Stimulated activated CD4-positive, alpha-beta T cell treated with anti-CD3 and anti-CD28 coated beads, Interleukin-15, amount 100 ng/mL, for 1 hour (primary cell): ENCODE data around the gene TFAP2C.
"Not testable (repeated sequence)": the region's sequence is repeated elsewhere in the genome, so short reads cannot be mapped to it uniquely, and the experiment has no call there.

ENCODE experiments used
- DNase-seq, 2 donors: peaks; one replicate each; pipeline ENCODE4 v3.0.0-alpha.2; 2020; ENCODE audit warnings: low read depth in 1 of 2, low spot score in 1 of 2

The TFAP2C gene

DNA sequence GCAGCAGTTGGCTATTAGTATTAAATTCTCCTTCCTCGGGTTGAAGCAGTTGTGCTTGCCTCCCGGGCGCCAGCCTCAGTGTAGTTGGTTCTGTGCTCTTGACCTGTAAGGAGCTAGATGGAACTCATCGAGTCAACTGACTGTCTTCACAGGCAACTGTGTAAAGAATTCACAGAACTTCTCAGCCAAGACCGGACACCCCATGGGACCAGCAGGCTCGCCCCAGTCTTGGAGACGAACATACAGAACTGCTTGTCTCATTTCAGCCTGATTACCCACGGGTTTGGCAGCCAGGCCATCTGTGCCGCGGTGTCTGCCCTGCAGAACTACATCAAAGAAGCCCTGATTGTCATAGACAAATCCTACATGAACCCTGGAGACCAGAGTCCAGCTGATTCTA, 8.5 kb downstream of the TFAP2C start:
- DNase-seq = no peak

DNA sequence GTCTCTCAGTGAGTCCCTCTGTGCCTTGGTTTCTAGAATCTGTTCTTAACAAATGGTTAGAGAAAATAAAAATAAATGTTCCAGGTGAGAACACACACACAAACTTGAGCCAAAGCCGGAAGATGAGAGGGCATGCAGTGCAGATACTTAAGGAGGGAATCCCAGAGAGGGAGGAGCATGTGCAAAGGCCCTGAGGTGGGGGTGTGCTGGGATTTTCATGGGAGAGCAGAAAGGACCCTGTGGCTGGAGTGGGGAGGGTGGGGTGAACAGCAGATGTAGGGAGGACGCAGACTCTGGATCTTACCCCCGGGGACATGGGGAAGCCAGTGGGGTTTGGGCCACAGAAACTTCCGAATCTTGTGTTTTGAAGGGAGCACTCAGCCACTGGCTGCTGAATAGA, 17.5 kb downstream of the TFAP2C start:
- DNase-seq = no peak

DNA sequence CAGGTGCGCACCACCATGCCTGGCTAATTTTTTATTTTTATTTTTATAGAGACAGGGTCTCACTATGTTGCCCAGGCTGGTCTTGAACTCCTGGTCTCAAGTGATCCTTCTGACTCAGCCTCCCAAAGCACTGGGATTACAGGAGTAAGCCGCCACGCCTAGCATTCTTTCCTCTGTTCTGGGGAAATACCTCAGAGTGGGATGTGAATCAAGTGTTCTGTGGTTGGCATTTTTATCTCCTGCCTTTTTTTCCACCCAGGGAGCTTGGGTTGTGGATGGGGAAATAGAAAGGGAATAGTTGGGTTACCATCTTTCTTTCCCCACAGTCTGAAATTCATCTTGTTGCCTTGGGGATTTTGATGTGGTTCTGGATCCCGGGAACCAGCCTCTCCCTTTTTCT, 24.1 kb downstream of the TFAP2C start:
- no peak for DNase-seq

DNA sequence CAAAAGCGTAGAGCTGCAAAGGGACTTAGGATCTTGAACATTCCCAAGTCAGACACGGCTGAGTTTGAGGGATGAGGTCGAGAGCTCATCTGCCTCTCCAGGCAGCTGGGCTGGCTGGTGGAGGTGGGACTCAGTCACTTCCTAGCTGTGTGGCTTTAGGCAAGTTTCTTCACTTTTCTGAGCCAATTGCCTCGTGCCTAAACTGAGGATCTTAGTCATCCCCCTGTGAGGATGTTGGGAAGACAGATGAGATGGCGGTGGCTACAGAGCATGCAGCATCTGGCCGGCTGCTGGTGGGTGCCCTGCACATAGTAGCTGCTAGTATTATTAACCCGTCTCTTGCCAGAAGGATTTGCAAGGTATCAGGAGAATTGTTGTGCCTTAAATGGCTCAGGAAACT, 27.5 kb downstream of the TFAP2C start:
- no peak for DNase-seq

DNA sequence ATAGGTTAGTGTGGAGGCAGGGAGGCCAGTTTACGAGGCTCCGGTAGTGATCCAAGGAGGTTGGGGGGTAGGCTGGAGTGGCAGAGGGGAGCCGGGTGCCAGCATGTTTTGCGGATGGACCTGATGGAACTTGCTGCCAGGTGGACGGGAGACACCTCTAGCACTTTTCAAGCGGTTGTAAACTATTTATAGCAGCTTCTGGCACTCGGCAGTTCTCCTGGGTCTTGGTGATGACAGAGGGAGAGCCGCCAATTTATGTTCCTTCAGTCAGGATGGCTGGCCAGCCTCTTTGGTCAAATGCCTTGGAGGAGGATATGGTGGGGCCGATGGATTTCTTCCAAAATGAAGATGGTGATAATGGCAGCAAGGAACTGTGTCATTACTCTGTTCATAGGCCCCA, 28.8 kb downstream of the TFAP2C start:
- no peak for DNase-seq

DNA sequence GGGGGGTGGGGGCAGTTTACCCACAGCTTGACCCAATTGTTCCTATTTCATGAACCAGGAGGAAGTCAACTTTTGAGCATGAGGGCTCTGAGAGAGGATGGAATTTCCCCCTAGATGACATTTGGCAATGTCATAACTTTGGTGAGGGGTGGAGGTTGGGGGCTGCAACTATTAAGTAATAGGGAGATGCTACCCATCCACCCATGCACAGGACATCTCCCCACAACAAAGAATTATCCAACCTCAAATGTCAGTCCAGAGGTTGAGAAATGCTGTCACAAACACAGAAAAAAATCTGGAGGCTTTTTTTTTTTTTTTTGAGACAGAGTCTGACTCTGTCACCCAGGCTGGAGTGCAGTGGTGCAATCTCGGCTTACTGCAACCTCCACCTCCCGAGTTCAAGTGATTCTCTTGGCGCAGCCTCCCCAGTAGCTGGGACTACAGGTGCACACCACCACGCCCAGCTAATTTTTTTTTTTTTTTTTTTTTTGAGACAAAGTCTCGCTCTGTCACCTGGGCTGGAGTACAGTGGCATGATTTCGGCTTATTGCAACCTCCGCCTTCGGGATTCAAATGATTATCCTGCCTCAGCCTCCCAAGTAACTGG, 29.3 kb downstream of the TFAP2C start:
- DNase-seq = not testable (repeated sequence)

DNA sequence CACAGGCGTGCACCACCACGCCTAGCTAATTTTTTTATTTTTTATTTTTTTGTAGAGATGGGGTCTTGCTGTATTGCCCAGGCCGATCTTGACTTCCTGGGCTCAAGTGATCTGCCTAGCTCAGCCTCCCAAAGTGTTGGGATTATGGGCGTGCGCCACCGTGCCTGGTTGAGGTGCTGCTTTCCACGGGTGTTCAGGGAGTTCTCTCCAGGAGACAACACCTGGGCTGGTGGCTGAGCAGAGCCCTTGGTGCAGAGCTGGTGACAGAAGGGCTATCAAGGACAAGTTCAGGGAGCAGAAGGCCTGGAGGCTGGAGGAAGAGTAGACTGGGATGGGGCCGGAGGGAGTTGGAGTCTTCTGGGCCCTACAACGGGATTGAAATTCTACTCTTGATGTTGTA, 34.6 kb downstream of the TFAP2C start:
- DNase-seq = no peak

DNA sequence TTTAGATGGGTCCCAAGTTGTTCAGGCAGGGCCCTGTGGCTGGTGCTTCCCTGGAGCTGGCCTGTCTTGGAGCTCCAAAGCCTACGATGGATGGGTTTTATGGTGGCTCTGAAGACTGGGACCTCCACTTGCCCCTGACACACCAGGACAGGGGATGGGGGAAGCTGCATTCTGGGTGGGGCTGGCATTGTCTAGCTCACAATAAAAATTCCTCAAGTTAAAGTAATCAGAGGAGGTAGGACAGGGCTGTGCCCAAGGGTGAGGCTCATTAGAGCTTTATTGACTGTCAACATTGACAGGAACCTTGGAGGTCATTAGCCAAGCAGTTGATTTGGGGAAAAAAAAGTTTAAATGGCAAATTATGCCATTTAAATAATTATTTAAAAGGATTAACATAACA, 35.7 kb downstream of the TFAP2C start:
- DNase-seq = no peak

DNA sequence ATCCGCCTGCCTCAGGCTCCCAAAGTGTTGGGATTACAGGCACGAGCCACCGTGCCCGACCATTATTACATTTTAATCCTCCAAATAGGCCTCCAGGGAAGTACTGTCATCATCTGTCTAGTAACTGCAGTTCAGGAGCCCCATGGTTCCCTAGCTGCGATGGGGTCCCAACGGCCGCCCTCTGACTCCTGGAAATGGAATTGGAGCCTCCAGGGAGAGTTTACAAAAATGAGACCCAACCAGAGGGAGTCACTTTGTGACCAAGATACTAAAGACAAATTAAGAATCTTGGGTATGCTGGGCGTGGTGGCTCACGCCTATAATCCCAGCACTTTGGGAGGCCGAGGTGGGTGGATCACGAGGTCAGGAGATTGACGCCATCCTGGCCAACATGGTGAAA, 36.7 kb downstream of the TFAP2C start:
- DNase-seq = no peak

DNA sequence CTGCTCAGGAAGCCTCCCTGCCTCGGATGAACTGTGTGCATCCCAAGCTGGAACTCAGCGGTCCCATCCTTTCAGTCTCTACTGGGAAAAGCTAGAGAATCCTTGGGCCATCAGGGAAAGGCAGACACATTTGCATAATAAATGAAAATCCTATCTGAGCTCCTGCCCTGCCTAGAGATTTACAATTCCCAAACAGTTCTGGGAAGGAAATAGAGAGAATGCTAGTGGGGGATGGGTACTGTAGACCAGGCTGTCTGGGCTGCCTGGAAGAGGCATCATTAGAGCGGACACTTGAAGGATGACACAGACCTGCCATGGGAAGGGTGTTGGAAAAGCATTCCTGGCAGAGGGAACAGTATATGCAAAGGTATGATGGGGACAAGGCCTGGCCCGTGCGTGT, 44.3 kb downstream of the TFAP2C start:
- no peak for DNase-seq

DNA sequence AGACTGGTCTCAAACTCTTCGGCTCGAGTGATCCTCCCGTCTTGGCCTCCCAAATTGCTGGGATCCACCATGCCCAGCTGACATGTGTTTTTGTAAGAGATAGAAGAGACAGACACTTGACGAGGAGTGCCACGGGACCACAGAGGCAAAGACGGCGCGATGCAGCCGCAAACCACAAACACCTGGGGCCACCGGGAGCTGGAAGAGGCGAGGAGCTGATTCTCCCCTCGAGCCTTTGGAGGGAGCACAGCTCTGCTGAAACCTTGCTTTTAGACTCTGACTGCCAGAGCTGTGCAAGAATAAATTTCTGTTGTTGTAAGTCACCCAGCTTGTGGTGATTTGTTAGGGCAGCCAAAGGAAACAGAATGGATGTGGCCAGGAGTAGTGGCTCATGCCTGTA, 46.9 kb downstream of the TFAP2C start:
- DNase-seq = no peak

DNA sequence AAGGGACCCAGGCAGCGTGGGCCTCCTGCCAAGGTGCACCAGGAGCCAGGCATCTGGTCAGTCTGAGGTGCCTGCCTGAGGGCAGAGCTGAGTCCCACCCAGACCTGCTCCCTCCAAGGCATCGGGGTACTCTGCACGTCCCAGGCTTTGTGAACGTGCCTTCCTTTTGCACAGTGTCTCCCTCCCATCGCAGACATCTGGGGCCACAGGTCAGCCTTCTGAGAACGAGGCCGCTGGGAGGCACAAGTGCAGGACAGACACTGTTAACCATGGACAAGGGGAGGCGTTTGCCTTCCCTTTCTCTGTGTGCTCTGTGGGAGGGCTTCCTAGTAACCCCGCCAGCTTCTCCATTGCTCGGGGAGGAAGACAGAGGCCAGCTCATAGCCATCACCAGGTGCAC, 47.6 kb downstream of the TFAP2C start:
- no peak for DNase-seq

DNA sequence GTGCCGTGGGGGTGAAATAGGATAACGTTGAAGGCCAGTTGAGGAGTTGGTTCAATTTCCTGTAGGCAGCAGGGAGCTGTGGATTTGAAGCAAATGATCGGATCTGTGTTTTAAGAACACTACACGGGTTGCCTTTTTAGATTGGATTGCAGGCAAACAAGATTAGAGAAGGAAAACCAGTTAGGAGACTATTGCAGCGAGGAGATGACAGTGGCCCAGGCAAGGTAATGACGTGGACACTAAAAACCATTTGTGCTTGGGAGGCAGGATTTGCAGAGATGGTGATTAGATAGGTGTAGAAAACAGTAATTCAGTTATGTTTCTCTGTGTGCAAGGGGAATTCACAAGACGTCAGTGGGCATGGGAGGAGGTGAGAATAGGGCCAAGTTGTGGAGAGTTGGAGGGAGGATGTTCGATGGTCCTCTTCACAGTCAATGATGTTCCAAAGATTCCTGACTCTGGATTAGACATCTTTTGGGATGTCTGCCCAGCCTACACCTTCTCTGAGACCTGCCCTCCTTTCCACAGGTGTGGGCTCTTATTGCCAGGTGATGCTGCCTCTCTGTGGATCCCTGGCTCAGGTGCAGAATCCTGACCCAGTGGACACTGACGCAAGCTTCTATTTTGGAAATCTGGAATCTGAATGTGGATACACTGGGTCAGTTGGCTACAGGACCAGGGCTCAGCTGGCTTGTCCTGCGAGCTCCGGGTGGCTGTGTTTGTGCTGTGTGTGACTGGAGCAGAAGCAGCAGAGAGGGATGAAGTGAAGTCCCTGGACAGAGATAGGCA, 54.2 kb downstream of the TFAP2C start:
- no peak for DNase-seq

DNA sequence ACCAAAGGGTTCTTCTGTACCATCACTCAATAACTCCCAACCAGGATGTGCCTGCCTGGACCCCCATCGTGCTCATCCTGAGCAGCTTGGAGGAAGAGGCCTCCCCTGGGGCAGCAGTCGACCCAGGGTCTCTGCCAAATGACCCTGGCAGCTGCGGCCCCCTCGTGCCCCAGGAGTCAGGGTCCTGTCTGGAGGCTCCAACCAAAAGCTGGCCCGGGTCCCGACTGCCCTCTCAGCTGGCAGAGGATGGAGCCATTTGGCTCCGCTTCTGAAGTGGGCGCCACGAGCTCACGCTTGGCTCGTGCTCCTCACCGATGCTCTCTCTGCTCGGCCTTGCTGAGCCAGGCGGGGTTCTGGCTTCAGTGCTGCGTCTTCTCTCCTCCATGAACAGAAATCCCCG, 56.8 kb downstream of the TFAP2C start:
- no peak for DNase-seq

DNA sequence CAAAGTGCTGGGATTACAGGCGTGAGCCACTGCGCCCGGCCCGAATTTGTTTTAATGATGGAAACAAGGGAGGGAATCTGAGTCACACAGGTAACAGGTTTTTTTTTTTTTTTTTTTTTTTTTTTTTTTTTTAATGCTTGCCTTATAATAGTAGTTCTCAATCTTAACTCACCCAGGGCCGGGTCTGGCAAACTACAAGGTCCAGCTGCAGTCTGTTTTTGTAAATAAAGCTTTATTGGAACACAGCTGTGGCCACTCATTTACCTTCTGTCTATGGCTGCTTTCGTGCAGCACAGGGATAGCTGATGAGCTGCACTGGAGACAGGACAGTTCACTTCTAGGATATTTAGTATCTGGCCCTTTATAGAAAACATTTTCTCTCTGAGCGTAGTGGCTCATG, 58.0 kb downstream of the TFAP2C start:
- DNase-seq = no peak

DNA sequence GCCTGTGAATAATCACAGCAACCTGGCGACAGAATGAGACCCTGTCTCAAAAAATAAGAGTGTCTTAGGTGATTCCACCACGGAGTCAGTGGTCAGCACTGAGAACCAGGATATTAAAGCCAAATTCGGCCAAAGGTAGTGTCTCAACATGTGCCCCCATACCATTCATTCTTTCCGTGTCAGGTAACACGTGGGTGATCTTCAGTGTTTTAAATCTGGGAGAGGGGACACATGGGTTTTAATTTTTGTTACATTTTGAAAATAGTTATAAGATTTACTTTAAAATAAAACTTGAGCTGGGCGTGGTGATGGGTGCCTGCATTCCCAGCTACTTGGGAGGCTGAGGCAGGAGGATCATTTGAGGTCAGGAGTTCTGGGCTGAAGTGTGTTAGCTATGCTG, 59.0 kb downstream of the TFAP2C start:
- no peak for DNase-seq
